ENCODE results near the gene COL16A1.

The COL16A1 gene

DNA sequence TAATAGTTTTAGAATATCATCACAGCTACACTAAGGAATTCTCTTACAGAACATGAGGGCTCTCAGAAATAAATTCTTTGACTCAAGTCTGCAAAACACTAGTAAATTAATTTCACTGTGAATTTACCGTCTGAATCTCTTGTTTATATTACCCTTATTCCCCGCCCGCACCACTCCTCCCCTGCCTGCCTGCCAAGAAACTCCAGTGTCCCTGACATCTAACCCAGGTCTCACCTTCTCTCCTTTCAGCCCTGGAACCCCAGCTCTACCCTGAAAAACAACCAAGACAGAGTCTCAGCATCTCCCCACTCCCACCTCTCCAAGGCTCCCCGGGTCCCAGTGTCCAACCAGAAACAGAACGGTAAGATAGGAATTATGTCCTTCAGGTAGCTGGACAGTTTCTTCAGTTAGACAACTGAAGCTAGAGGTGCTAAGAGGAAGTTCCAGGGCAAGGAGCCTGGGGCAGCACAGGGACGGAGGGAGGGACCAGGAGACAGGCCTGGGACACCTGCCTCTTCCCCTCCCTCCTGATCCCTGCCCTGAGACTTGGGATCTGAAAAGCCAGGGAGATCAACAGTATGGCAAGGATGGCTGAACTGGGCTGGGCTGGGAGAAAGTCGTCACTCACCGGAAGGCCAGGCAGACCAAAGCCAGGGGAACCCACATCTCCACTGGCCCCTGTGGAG is 15.4 kb downstream of the COL16A1 start:
- DNase-seq, result no peak

- no peak for DNase-seq
Measured at GRCh38 chr1:31687601-31688000, 16.2 kb downstream of the COL16A1 start.

GRCh38 chr1:31685795-31686194 is 18.0 kb downstream of the COL16A1 start:
- DNase-seq, result no peak

DNA sequence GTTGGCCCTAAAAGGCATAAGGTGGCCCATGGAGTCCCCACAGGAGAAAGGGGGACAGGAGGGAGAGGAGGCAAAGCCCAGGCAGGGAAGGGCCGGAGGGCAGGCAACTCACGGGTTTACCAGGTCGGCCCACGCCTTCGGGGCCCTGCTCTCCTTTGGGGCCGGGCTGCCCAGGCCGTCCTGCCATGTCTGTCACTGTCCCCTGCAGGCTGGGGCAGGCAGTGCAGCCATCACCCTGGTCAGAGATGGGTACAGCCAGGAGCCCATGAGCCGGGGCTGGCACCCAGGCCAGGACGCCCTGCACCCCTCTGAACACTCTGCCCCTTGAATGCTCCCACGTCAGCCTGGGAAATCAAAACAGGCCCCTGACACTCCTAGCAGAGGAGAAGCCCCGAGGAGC is 19.8 kb downstream of the COL16A1 start:
- DNase-seq, result no peak

GRCh38 chr1:31681415-31681814 is 22.4 kb downstream of the COL16A1 start:
- DNase-seq, result no peak

- DNase-seq, result no peak
Measured at GRCh38 chr1:31679676-31680230, 24.1 kb downstream of the COL16A1 start.

GRCh38 chr1:31679091-31679490 is 24.7 kb downstream of the COL16A1 start:
- no peak for DNase-seq

DNA sequence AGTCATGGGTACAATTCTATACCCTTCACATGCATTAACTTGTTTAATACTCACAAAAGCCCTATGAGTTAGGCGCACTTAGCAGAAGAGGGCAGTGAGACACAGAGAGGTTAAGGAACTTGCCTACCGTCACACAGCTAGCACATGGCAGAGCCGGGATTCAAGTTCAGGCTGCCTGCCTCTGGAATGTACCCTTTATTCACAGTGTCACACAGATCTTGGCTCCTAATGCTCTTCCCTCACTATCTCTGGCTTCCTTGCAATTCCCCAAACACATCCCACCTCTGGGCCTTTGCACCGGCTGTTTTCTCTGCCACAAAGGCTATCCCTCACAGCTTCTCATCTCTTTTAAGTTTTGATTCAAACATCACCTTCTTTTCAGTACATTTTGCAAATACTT is 25.1 kb downstream of the COL16A1 start:
- no peak for DNase-seq

DNA sequence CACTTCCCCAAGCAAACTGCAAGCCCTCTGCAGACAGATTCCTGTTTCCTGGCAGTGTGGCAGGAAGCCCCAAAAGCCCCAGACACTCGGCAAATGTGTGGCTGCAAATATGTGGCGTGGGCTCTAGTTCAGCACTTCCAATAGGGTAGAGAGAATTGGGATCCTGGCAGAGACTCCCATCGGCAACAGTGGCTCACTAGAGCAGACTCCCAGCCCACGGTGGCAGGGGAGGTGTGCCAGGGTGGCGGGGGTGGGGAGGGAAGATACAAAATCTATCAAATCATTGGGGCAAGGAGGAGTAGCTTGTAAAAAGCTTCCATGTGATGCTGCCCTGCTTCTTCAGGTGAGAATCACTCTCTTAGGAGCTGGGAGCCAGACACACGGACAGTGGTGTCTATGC is 25.9 kb downstream of the COL16A1 start:
- DNase-seq, result no peak

DNA sequence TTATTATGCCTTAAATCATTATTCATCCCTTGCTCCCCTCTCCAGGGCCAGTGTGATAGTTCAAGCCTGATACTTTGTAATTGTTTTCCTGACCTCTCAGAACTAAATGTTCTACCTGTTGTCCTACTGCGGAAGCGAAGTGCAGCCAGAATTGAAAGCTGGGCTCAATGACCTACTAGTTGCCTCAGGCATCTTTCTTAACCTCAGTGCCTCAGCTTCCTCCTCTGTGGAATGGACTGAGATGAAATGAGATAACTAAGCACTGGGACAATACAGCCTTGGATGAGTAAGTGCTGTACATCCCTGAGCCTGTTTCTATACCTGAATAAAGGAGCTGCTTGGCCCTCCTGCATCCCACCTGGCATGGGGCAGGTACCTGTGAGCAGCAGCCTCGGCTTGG is 26.4 kb downstream of the COL16A1 start:
- no peak for DNase-seq

- no peak for DNase-seq
Measured at GRCh38 chr1:31675756-31676155, 28.1 kb downstream of the COL16A1 start.

GRCh38 chr1:31675161-31675560 is 28.7 kb downstream of the COL16A1 start:
- DNase-seq, result peak in 2 of 51 donors; percentile 11 to 14

- no peak for DNase-seq
Measured at GRCh38 chr1:31674626-31675025, 29.2 kb downstream of the COL16A1 start.

DNA sequence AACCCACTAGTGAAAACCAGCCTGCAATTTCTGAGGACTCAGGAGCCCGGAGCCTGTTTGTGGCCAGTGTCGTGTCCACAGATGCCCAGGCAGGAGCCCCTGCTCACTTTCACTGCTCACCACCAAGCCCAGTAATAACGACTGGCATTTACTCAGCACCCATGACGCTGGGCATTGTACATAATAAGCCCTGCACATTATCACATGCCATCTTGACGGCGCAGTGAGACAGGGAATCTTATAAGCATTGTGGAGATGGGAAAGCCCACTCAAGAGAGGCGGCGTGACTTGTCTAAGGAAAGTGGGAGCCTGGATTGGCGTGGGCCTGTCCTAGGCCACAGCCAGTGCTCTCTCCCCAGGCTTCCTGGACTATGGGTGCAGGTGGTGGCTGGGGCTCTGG is 30.4 kb downstream of the COL16A1 start:
- DNase-seq, result no peak

DNA sequence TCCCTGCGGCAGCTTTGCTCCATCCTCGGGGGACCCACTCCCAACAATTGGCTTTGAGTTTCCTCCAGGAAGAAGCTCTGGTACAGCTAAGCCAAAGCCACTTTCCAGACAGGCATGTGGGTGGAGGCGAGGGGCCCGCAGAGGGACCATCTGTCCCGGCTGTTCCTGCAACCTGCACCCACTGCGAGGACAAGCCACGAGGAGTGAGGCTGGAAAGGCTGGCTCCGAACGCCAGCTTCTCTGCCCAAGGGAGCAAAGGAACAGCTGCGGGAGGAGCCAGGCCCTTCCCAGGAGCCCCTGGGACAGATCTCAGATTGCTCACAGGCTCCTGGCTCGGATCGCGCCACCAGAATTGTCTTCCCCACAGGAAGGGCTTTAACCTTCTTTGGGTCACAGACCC is 30.8 kb downstream of the COL16A1 start:
- peak in 1 of 51 donors; percentile 37 for DNase-seq

GRCh38 chr1:31671561-31672201 is 32.1 kb downstream of the COL16A1 start:
- no peak for DNase-seq

DNA sequence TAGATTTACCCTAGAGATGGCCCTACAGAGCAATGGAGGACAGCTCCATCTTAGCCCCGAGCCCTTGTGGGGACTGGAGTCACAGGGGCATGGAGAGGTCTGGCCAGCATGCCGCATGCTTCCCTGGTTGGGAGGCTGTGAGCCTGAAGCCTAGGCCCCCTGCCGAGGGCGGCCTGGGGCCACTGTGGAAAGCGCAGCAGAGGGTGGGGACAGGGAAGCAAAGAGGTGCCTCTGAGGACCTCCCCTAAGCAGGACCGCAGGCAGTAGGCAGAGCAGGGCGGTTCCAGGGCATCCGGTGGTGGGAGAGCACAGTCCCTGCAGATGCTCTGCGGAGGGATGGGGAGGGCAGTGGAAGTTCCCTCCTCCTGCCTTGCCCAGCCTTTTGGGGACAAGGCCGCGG is 32.7 kb downstream of the COL16A1 start:
- no peak for DNase-seq

GRCh38 chr1:31670593-31670964 is 33.2 kb downstream of the COL16A1 start:
- DNase-seq, result peak in 2 of 51 donors; percentile 21 to 43

GRCh38 chr1:31669786-31670592 is 33.8 kb downstream of the COL16A1 start:
- DNase-seq, result peak in 46 of 51 donors; percentile 10 to 84 (median 58)

GRCh38 chr1:31669433-31669785 is 34.4 kb downstream of the COL16A1 start:
- no peak for DNase-seq

DNA sequence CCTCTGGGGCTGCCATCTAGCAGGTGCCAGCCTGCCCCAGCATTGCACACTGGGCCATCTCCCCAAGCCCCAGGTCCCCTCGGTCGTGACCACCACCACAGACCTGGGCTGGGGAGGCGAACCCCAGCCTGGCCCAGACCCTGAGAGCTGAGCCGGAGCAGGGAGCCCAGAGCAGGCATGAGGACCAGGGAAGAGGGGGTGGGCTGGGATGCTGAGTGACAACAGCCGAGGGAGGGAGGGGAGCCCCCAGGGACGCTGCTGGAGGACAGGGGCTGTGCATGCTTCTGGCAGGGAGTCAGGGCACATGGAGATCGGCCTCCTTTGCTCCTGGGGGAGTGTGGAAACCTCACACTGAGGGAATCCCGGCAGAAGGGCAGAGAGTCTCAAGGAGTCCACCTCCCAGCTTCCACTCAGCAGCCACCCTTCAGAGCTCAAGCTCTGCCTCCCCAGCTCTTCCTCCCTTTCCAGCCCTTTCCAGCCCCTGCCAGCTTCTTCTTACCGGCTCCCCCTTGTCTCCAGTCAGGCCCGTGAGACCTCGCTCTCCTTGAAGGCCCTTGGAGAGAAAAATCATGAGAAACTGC is 35.4 kb downstream of the COL16A1 start:
- DNase-seq, result no peak
